DND-41 (cell line): Measurements from ENCODE around the gene RELCH.

Source experiments
- ATAC-seq: fragments of 200-7000 bp; cut with Tn5 transposase; 3 replicates; pipeline ENCODE4 v1.9.1; 2021; ENCODE audit warnings: low read depth; ENCODE audit not compliant: insufficient read depth
- DNase-seq: peaks from one replicate; pipeline ENCODE4 v3.0.0-alpha.2; 2020
- H2AFZ ChIP-seq: 2 replicates; pipeline ENCODE4 v1.6.0; 2012; ENCODE audit warnings: low read depth, low read length
- H3K27ac ChIP-seq: 2 replicates; pipeline ENCODE4 v1.5.1; 2012; ENCODE audit warnings: low read length, inconsistent platforms
- H3K27me3 ChIP-seq: fragments of 200-600 bp; sonication (generic); 2 replicates; pipeline ENCODE4 v1.6.0; 2012; ENCODE audit warnings: low read length, mild to moderate bottlenecking, inconsistent platforms; ENCODE audit not compliant: insufficient read depth, poor library complexity
- H3K36me3 ChIP-seq: 2 replicates; pipeline ENCODE4 v1.5.1; 2012; ENCODE audit warnings: low read length, inconsistent platforms; ENCODE audit not compliant: insufficient read depth
- H3K4me1 ChIP-seq: 2 replicates; pipeline ENCODE4 v1.5.1; 2012; ENCODE audit warnings: mild to moderate bottlenecking, low read length; ENCODE audit not compliant: insufficient read depth
- H3K4me2 ChIP-seq: 2 replicates; pipeline ENCODE4 v1.6.0; 2012; ENCODE audit warnings: mild to moderate bottlenecking, moderate library complexity, low read length, inconsistent platforms; ENCODE audit not compliant: insufficient read depth
- H3K4me3 ChIP-seq, 2 experiments: fragments of 200-600 bp in 1 of 2; shearing (Covaris generic) in 1 of 2; 2 replicates each; pipeline ENCODE4 v1.5.1; 2012 to 2016; ENCODE audit warnings: inconsistent platforms in 2 of 2, low read length in 2 of 2, mild to moderate bottlenecking in 2 of 2, low read depth in 1 of 2, moderate library complexity in 1 of 2
- H3K79me2 ChIP-seq: 2 replicates; pipeline ENCODE4 v1.6.0; 2012; ENCODE audit warnings: low read length, inconsistent platforms; ENCODE audit not compliant: insufficient read depth
- H3K9ac ChIP-seq: 2 replicates; pipeline ENCODE4 v1.6.0; 2012; ENCODE audit warnings: low read depth, mild to moderate bottlenecking, inconsistent platforms, low read length, moderate library complexity
- H3K9me3 ChIP-seq: 2 replicates; pipeline ENCODE4 v1.5.1; 2012; ENCODE audit warnings: low read length, moderate library complexity, mild to moderate bottlenecking, inconsistent platforms; ENCODE audit not compliant: insufficient read depth, severe bottlenecking
- H4K20me1 ChIP-seq: 2 replicates; pipeline ENCODE4 v1.6.0; 2012; ENCODE audit warnings: low read length; ENCODE audit not compliant: insufficient read depth
- EZH2 ChIP-seq: IDR thresholded peaks from 3 replicates; pipeline ENCODE4 v1.6.1; 2012; ENCODE audit warnings: borderline replicate concordance, low read depth, mild to moderate bottlenecking, moderate library complexity, low read length, inconsistent platforms; ENCODE audit not compliant: severe bottlenecking
- TF ChIP-seq, protein P1 (sequence below): IDR thresholded peaks from 2 replicates; pipeline ENCODE4 v1.5.1; 2012; ENCODE audit warnings: borderline replicate concordance, low read length, moderate library complexity, mild to moderate bottlenecking; ENCODE audit not compliant: poor library complexity, severe bottlenecking; ENCODE audit errors: extremely low read depth

The RELCH gene

DNA sequence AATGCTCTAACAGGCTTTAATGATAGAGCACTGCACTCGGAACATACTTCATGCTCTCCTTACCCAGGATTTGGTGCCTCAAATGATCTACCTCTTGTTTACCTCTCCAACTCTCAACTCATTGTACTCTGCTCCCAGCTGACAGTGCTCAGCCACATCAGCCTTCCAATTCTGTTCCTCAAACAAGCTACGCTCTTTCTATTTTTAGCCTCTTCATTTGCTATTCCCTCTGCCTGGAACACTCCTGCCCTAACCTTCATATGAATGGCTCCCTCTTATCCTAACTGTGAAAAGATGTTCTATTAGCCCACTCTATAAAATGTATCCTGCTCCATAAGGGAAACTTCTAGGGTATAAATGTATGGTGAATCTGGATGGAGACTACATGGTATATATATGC is 42.7 kb upstream of the RELCH start:
- Histone ChIP-seq H3K27ac (no peak overlapping the region), H3K4me3 (no peak overlapping the region), H3K4me1 (no peaks in the 10 kb centered on the region), H3K27me3 (no peaks in the 10 kb centered on the region), H3K9ac (no peak overlapping the region), H3K4me2 (no peak overlapping the region), H3K79me2 (no peaks in the 10 kb centered on the region), H4K20me1 (no peaks in the 10 kb centered on the region), H3K36me3 (peaks cover 33% of the 10 kb centered on the region; the same call in 1 of the 2 replicates), H3K9me3 (no peaks in the 10 kb centered on the region), H2AFZ (no peak overlapping the region)
- no peak for ATAC-seq
- no peak for TF ChIP-seq EZH2
- TF ChIP-seq, protein P1, sequence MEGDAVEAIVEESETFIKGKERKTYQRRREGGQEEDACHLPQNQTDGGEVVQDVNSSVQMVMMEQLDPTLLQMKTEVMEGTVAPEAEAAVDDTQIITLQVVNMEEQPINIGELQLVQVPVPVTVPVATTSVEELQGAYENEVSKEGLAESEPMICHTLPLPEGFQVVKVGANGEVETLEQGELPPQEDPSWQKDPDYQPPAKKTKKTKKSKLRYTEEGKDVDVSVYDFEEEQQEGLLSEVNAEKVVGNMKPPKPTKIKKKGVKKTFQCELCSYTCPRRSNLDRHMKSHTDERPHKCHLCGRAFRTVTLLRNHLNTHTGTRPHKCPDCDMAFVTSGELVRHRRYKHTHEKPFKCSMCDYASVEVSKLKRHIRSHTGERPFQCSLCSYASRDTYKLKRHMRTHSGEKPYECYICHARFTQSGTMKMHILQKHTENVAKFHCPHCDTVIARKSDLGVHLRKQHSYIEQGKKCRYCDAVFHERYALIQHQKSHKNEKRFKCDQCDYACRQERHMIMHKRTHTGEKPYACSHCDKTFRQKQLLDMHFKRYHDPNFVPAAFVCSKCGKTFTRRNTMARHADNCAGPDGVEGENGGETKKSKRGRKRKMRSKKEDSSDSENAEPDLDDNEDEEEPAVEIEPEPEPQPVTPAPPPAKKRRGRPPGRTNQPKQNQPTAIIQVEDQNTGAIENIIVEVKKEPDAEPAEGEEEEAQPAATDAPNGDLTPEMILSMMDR, result no peak
- DNase-seq, result no peak

DNA sequence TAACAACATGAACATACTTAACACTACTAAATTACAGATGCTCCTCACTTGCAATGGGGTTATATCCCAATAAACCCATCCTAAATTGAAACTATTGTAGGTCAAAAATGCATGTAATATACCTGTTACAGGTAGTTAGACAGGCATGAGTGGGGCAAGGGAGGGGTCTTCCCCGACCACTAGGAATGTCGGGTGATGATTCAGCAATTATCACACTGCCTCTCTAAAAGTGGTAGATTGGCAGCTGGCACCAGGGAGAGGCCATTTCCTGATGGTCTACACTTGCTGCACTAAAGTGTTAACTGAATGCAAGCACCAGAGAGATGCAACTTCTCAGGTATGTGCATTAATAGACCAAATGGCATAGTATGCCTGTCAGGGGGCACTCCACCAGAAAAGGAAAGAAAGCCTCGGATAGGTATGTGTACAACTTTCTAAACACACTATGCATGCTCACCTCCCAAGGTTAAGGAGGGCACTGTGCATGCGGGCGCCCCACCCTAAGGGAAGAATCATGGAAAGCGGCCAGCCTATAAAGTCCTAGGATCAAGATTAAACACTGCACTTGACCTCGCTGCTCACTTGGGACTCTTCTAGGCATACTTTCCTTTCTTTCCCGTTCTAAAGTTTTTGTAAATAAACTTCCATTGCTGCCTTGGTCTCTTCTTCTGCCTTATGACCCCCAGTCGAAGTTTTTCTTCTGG is 35.8 kb upstream of the RELCH start:
- Histone ChIP-seq H3K9ac (no peak overlapping the region), H3K4me3 (no peak overlapping the region), H2AFZ (no peak overlapping the region), H3K36me3 (peaks cover 18% of the 10 kb centered on the region; the same call in 1 of the 2 replicates), H4K20me1 (no peaks in the 10 kb centered on the region), H3K4me1 (no peaks in the 10 kb centered on the region), H3K27me3 (no peaks in the 10 kb centered on the region), H3K27ac (no peak overlapping the region), H3K79me2 (no peaks in the 10 kb centered on the region), H3K9me3 (no peaks in the 10 kb centered on the region), H3K4me2 (no peak overlapping the region)
- TF ChIP-seq, protein P1, result no peak
- no peak for TF ChIP-seq EZH2
- ATAC-seq (no peak), DNase-seq (no peak)

DNA sequence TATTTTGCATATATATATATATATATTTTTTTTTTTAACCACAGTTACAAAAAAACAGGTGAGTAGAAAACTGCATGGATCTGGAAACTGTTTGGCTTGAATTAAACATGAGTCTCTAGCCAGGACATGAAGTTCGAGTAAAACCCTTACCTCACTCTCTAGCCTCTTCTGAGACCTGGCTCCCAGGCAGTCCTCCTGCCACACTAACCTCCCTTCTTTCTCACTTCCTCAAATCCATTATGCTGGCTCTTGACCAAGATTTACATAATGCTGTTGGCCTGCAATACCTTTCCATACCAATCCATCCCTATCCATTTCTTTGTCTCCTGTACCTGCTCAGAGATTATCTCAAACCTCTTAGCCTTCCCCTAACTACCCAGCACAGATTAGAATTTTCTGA is 34.2 kb upstream of the RELCH start:
- ATAC-seq (no peak), DNase-seq (no peak)
- no peak overlapping the region for H3K9ac ChIP-seq
- no peaks in the 10 kb centered on the region for H4K20me1 ChIP-seq
- peaks cover 18% of the 10 kb centered on the region; the same call in 1 of the 2 replicates for H3K36me3 ChIP-seq
- no peak overlapping the region for H3K4me2 ChIP-seq
- H3K4me1 ChIP-seq, result no peaks in the 10 kb centered on the region
- H3K27ac ChIP-seq, result no peak overlapping the region
- H3K79me2 ChIP-seq, result no peaks in the 10 kb centered on the region
- TF ChIP-seq EZH2, result no peak
- TF ChIP-seq, protein P1, result no peak
- H3K27me3 ChIP-seq, result no peaks in the 10 kb centered on the region
- H2AFZ ChIP-seq, result no peak overlapping the region
- H3K4me3 ChIP-seq, result no peak overlapping the region
- no peaks in the 10 kb centered on the region for H3K9me3 ChIP-seq
